H1 (cell line): ENCODE results near the gene CPLANE2. TPM values are rescaled to one million over a fixed set of nuclear protein-coding genes. Genes with fewer than 3 reads are reported as not detected.

Experiments
- CTCF ChIA-PET: fragments of 300-600 bp; sonication (Branson Sonifier 250); formaldehyde crosslinking; loops from one replicate; lab custom pipeline; 2021; ENCODE audit not compliant: partially characterized antibody; lab: Charles Lee
- POLR2A ChIA-PET: fragments of 300-600 bp; sonication (Branson Sonifier 250); formaldehyde crosslinking; loops from one replicate; lab custom pipeline; 2021; ENCODE audit warnings: inconsistent platforms; ENCODE audit not compliant: partially characterized antibody; lab: Charles Lee
- DNase-seq, 2 experiments: peaks; one replicate each; pipeline versions ENCODE4 v3.0.0 to v3.0.0-alpha.2; 2010 to 2022; ENCODE audit warnings: low spot score in 2 of 2, low read depth in 1 of 2, mixed read lengths in 1 of 2
- FAIRE-seq: peaks from 2 replicates; lab custom pipeline; 2011; peaks lifted over from hg19 to GRCh38; lab: Jason Lieb, UNC
- H2AFZ ChIP-seq: 2 replicates; pipeline ENCODE4 v1.8.1; 2012; ENCODE audit warnings: low read length, inconsistent platforms
- H2AK5ac ChIP-seq: 2 replicates; pipeline ENCODE4 v1.6.1; 2013; ENCODE audit warnings: low read depth, low read length
- H2BK120ac ChIP-seq: replicated peaks from 2 replicates; pipeline ENCODE3; 2013; ENCODE audit warnings: low read depth, low read length, inconsistent platforms
- H2BK12ac ChIP-seq: 2 replicates; pipeline ENCODE4 v1.6.1; 2013; ENCODE audit warnings: low read depth, low read length
- H2BK15ac ChIP-seq: 2 replicates; pipeline ENCODE4 v1.6.1; 2013; ENCODE audit warnings: low read length
- H2BK20ac ChIP-seq: 2 replicates; pipeline ENCODE4 v1.6.1; 2013; ENCODE audit warnings: low read length
- H2BK5ac ChIP-seq: 2 replicates; pipeline ENCODE4 v1.6.1; 2013; ENCODE audit warnings: low read depth, low read length
- H3K14ac ChIP-seq: 2 replicates; pipeline ENCODE4 v1.6.1; 2013; ENCODE audit warnings: inconsistent platforms; ENCODE audit not compliant: insufficient read length
- H3K18ac ChIP-seq: 2 replicates; pipeline ENCODE4 v1.6.1; 2013; ENCODE audit warnings: low read length; ENCODE audit errors: extremely low read depth
- H3K23ac ChIP-seq: 2 replicates; pipeline ENCODE4 v1.6.1; 2013; ENCODE audit warnings: inconsistent platforms; ENCODE audit not compliant: insufficient read length
- H3K23me2 ChIP-seq: 2 replicates; pipeline ENCODE4 v1.6.1; 2013; ENCODE audit warnings: low read depth, low read length
- H3K27ac ChIP-seq: 2 replicates; pipeline ENCODE4 v1.6.1; 2011; ENCODE audit warnings: low read depth, low read length, inconsistent platforms
- H3K27me3 ChIP-seq, 4 experiments: replicated peaks in 1 of 4; 1 replicate in 1 of 4; 2 replicates in 3 of 4; pipeline versions ENCODE4 v1.6.1 to v1.8.1; 2011 to 2013; ENCODE audit warnings: low read length in 3 of 4, mild to moderate bottlenecking in 3 of 4, inconsistent platforms in 2 of 4, mixed read lengths in 2 of 4, moderate library complexity in 1 of 4; ENCODE audit not compliant: control insufficient read depth in 3 of 4, insufficient read depth in 3 of 4; ENCODE audit errors: extremely low read depth in 1 of 4
- H3K36me3 ChIP-seq, 4 experiments: 2 replicates each; pipeline versions ENCODE4 v1.6.1 to v1.8.1; 2011 to 2013; ENCODE audit warnings: mild to moderate bottlenecking in 4 of 4, low read length in 3 of 4, moderate library complexity in 2 of 4, control low read depth in 1 of 4, inconsistent platforms in 1 of 4; ENCODE audit not compliant: insufficient read depth in 4 of 4, control insufficient read depth in 2 of 4
- H3K4ac ChIP-seq: replicated peaks from 2 replicates; pipeline ENCODE3; 2013; ENCODE audit warnings: low read length, low read depth, mixed read lengths, inconsistent platforms; ENCODE audit not compliant: insufficient read length
- H3K4me1 ChIP-seq, 4 experiments: replicated peaks in 1 of 4; 1 replicate in 1 of 4; 2 replicates in 3 of 4; pipeline versions ENCODE4 v1.6.1 to v1.8.1; 2011 to 2013; ENCODE audit warnings: low read length in 3 of 4, inconsistent platforms in 2 of 4, mixed read lengths in 1 of 4; ENCODE audit not compliant: insufficient read depth in 4 of 4, control insufficient read depth in 3 of 4
- H3K4me2 ChIP-seq, 2 experiments: 2 replicates each; pipeline versions ENCODE4 v1.6.1 to v1.8.1; 2011 to 2013; ENCODE audit warnings: low read depth in 2 of 2, low read length in 2 of 2, control low read depth in 1 of 2, inconsistent platforms in 1 of 2, mild to moderate bottlenecking in 1 of 2; ENCODE audit not compliant: insufficient read depth in 1 of 2
- H3K4me3 ChIP-seq, 4 experiments: fragments of 200-600, 300-600 bp in 1 of 4; sonication (generic), shearing (Covaris generic), sonication (Bioruptor Twin) in 1 of 4; 2 replicates each; pipeline versions ENCODE4 v1.5.1 to v1.8.1; 2011 to 2016; ENCODE audit warnings: low read length in 4 of 4, low read depth in 3 of 4, control low read depth in 2 of 4, inconsistent platforms in 2 of 4, mild to moderate bottlenecking in 2 of 4, mixed read lengths in 1 of 4, moderate library complexity in 1 of 4; ENCODE audit not compliant: insufficient read depth in 2 of 4; ENCODE audit errors: extremely low read depth in 1 of 4
- H3K56ac ChIP-seq: replicated peaks from 2 replicates; pipeline ENCODE3; 2013; ENCODE audit warnings: low read depth, mild to moderate bottlenecking, mixed read lengths, low read length, inconsistent platforms; ENCODE audit not compliant: insufficient read length
- H3K79me1 ChIP-seq: 2 replicates; pipeline ENCODE4 v1.6.1; 2013; ENCODE audit warnings: low read depth, low read length, control low read depth
- H3K79me2 ChIP-seq, 2 experiments: 2 replicates each; pipeline versions ENCODE4 v1.6.1 to v1.8.1; 2012 to 2013; ENCODE audit warnings: low read length in 2 of 2, mild to moderate bottlenecking in 2 of 2, inconsistent platforms in 1 of 2; ENCODE audit not compliant: insufficient read depth in 2 of 2, control insufficient read depth in 1 of 2
- H3K9ac ChIP-seq, 4 experiments: replicated peaks in 1 of 4; 1 replicate in 1 of 4; 2 replicates in 3 of 4; pipeline versions ENCODE4 v1.6.1 to v1.8.1; 2011 to 2013; ENCODE audit warnings: low read depth in 3 of 4, low read length in 3 of 4, control low read depth in 2 of 4, mild to moderate bottlenecking in 2 of 4, moderate library complexity in 2 of 4, inconsistent platforms in 1 of 4; ENCODE audit errors: extremely low read depth in 1 of 4
- H3K9me3 ChIP-seq, 2 experiments: 2 replicates each; pipeline versions ENCODE4 v1.6.1 to v1.8.1; 2012 to 2013; ENCODE audit warnings: mild to moderate bottlenecking in 2 of 2, moderate library complexity in 2 of 2, control low read depth in 1 of 2, inconsistent platforms in 1 of 2, low read depth in 1 of 2, low read length in 1 of 2, mixed read lengths in 1 of 2; ENCODE audit not compliant: insufficient read depth in 2 of 2
- H4K20me1 ChIP-seq, 2 experiments: replicated peaks in 1 of 2; 2 replicates each; pipeline versions ENCODE3 to v1.8.1; 2011 to 2013; ENCODE audit warnings: inconsistent platforms in 2 of 2, low read length in 2 of 2, mild to moderate bottlenecking in 1 of 2; ENCODE audit not compliant: insufficient read depth in 2 of 2, control insufficient read depth in 1 of 2
- H4K5ac ChIP-seq: 2 replicates; pipeline ENCODE4 v1.6.1; 2013; ENCODE audit warnings: low read length, low read depth, mixed read lengths, inconsistent platforms; ENCODE audit not compliant: insufficient read length
- H4K8ac ChIP-seq: 2 replicates; pipeline ENCODE4 v1.8.0; 2013; ENCODE audit warnings: mild to moderate bottlenecking, moderate library complexity, low read length, inconsistent platforms; ENCODE audit not compliant: insufficient read depth; ENCODE audit errors: extremely low read depth
- H4K91ac ChIP-seq: replicated peaks from 2 replicates; pipeline ENCODE3; 2013; ENCODE audit warnings: low read length, mixed read lengths, inconsistent platforms; ENCODE audit not compliant: insufficient read length
- ASH2L ChIP-seq: fragments of 200-600, 300-600 bp; sonication (generic); IDR thresholded peaks from one replicate; pipeline ENCODE4 v1.7.1; 2017; ENCODE audit warnings: low read length
- CTCF ChIP-seq, 3 experiments: IDR thresholded peaks; 1 replicate in 2 of 3; 2 replicates in 1 of 3; pipeline versions ENCODE4 v1.5.1 to v1.6.1; 2011; ENCODE audit warnings: low read length in 3 of 3, mild to moderate bottlenecking in 3 of 3, inconsistent platforms in 2 of 3, low read depth in 1 of 3, moderate library complexity in 1 of 3; ENCODE audit not compliant: insufficient read depth in 1 of 3; ENCODE audit errors: control extremely low read depth in 1 of 3
- E2F6 ChIP-seq: IDR thresholded peaks from 2 replicates; pipeline ENCODE4 v1.6.1; 2012; ENCODE audit warnings: inconsistent platforms
- FOSL1 ChIP-seq: IDR thresholded peaks from 2 replicates; pipeline ENCODE4 v1.6.1; 2011; ENCODE audit warnings: mild to moderate bottlenecking, low read depth, low read length, moderate library complexity; ENCODE audit not compliant: insufficient read depth
- JUN ChIP-seq: IDR thresholded peaks from 2 replicates; pipeline ENCODE4 v1.6.1; 2011; ENCODE audit warnings: low read depth, mild to moderate bottlenecking, improper control_type of control experiment, low read length
- KDM4A ChIP-seq: IDR thresholded peaks from one replicate; pipeline ENCODE4 v1.7.1; 2012; ENCODE audit warnings: low read depth, mild to moderate bottlenecking, moderate library complexity, low read length, inconsistent platforms; ENCODE audit not compliant: severe bottlenecking
- MAFK ChIP-seq: IDR thresholded peaks from 2 replicates; pipeline ENCODE4 v1.6.1; 2012; ENCODE audit warnings: low read depth, mild to moderate bottlenecking, improper control_type of control experiment, low read length
- RFX5 ChIP-seq: IDR thresholded peaks from 2 replicates; pipeline ENCODE4 v1.6.1; 2011; ENCODE audit warnings: low read depth, low read length, improper control_type of control experiment, borderline replicate concordance
- RXRA ChIP-seq: IDR thresholded peaks from 2 replicates; pipeline ENCODE4 v1.6.1; 2011; ENCODE audit warnings: low read depth, mild to moderate bottlenecking, low read length, moderate library complexity; ENCODE audit not compliant: insufficient read depth
- SAP30 ChIP-seq: fragments of 300-600 bp; sonication (generic); IDR thresholded peaks from 2 replicates; pipeline ENCODE4 v1.7.1; 2012; ENCODE audit warnings: low read length, moderate library complexity, mild to moderate bottlenecking, inconsistent platforms; ENCODE audit not compliant: insufficient read depth, insufficient replicate concordance
- TAF1 ChIP-seq: IDR thresholded peaks from 2 replicates; pipeline ENCODE4 v1.6.1; 2011; ENCODE audit warnings: mild to moderate bottlenecking, low read depth, low read length
- WGBS, 2 experiments: shearing (Covaris generic) in 1 of 2; methylation state at CpG; one replicate each; pipeline versions ENCODE4 v1.1.6 to v1.1.7; 2013 to 2015; ENCODE audit warnings: low lambda C conversion rate in 2 of 2, mixed read lengths in 2 of 2, inconsistent platforms in 1 of 2, low coverage in 1 of 2, missing lambda C conversion rate in 1 of 2; ENCODE audit not compliant: insufficient replicate concordance in 2 of 2, insufficient coverage in 1 of 2, insufficient read length in 1 of 2; ENCODE audit errors: extremely low coverage in 1 of 2, missing lambda C conversion rate in 1 of 2; 5-methylcytosine and 5-hydroxymethylcytosine counted together
- polyA plus RNA-seq, 7 experiments: library from polyadenylated mRNA; depleted of rRNA in 3 of 7; stranded (reverse) in 5 of 7; unstranded in 2 of 7; fragments of >200 nt in 5 of 7; fragments of 200-250 nt in 2 of 7; gene quantifications; 1 replicate in 5 of 7; 2 replicates in 1 of 7; 4 replicates in 1 of 7; pipeline versions ENCODE4 v1.2.1 to v1.2.3, GENCODE V29; 2011 to 2013; ENCODE audit warnings: missing spikeins in 2 of 7, mixed read lengths in 2 of 7
- total RNA-seq: library from RNA; stranded (reverse); fragmentation: NEBNext Ultra II Directional; extraction: Animal tissue kit (Norgen Biotek cat#: 25700); gene quantifications from 2 replicates; pipeline ENCODE4 v1.2.1, GENCODE V29; 2021

The CPLANE2 gene
- total and polyA plus RNA-seq, 2 of the 8 experiments (the other 6 are each of a cell fraction or from before 2014, with no cell fraction given): 2.3 to 2.5 TPM

- ChIA-PET CTCF (interaction anchor here (1.0 to 1.1 kb wide), 2 partner anchors 30 to 112 kb away, joined by 3 read pairs; no protein-coding TSS in a partner anchor), POLR2A (no interaction called here)
- peaks cover 2 to 22% (median 16%) of the 10 kb centered on the region in 4 experiments; a peak in 6 of 8 replicates for H3K36me3 ChIP-seq
- H2BK120ac ChIP-seq: no peak overlapping the region
- WGBS, 2 experiments: 96% methylated on average over 8 of the region's 10 CpGs; no CpG with 5 or more reads in 1 of the 2 experiments
- no peak overlapping the region for H3K4me3 ChIP-seq
- H3K4ac ChIP-seq: no peak overlapping the region
- H3K4me2 ChIP-seq: no peak overlapping the region
- H3K18ac ChIP-seq: no peak overlapping the region
- H3K23ac ChIP-seq: no peak overlapping the region
- no peaks in the 10 kb centered on the region for H3K79me1 ChIP-seq
- H3K9ac ChIP-seq: no peak overlapping the region
- no peak overlapping the region for H3K14ac ChIP-seq
- no peak overlapping the region for H2BK15ac ChIP-seq
- no peak overlapping the region for H4K5ac ChIP-seq
- H2AK5ac ChIP-seq: no peak overlapping the region
- H2BK20ac ChIP-seq: no peak overlapping the region
- no peak overlapping the region for H2BK5ac ChIP-seq
- H4K8ac ChIP-seq: no peak overlapping the region; the same call in 1 of the 2 replicates
- H2AFZ ChIP-seq: no peak overlapping the region
- no peaks in the 10 kb centered on the region for H3K27me3 ChIP-seq
- H3K56ac ChIP-seq: no peak overlapping the region
- no peaks in the 10 kb centered on the region for H3K4me1 ChIP-seq
- no peak overlapping the region for H3K27ac ChIP-seq
- FAIRE-seq (no peak), DNase-seq (no peak)
- H3K79me2 ChIP-seq: no peaks in the 10 kb centered on the region
- no peak overlapping the region for H2BK12ac ChIP-seq
- peaks cover 0 to 3% of the 10 kb centered on the region in 2 experiments for H4K20me1 ChIP-seq
- H3K9me3 ChIP-seq: no peaks in the 10 kb centered on the region
- no peak overlapping the region for H4K91ac ChIP-seq
- no peaks in the 10 kb centered on the region for H3K23me2 ChIP-seq
- TF ChIP-seq RFX5: no peak
- TF ChIP-seq TAF1: no peak
- TF ChIP-seq JUN: no peak
- TF ChIP-seq SAP30: no peak
- TF ChIP-seq KDM4A: no peak
- no peak for TF ChIP-seq ASH2L
- TF ChIP-seq E2F6: no peak
- no peak for TF ChIP-seq RXRA
- TF ChIP-seq CTCF (IDR thresholded peaks at IDR 0.05; ENCODE audit: control extremely low read depth in 1 of 3, insufficient read depth in 1 of 3, low read depth in 1 of 3, low read length in 3 of 3): no peak
- no peak for TF ChIP-seq FOSL1
- no peak for TF ChIP-seq MAFK
Measured at GRCh38 chr1:16251381-16251780, 14.4 kb upstream of the CPLANE2 start.
